H1 (cell line): ENCODE results near the gene CRHBP.

Experiments
- EP300 ChIP-seq, 2 experiments: IDR thresholded peaks; 1 replicate in 1 of 2; 2 replicates in 1 of 2; pipeline ENCODE4 v1.6.1; 2011 to 2012; ENCODE audit warnings: low read depth in 2 of 2, low read length in 2 of 2, mild to moderate bottlenecking in 2 of 2, borderline replicate concordance in 1 of 2, inconsistent platforms in 1 of 2, moderate library complexity in 1 of 2
- GTF2F1 ChIP-seq: IDR thresholded peaks from 2 replicates; pipeline ENCODE4 v1.6.1; 2012; ENCODE audit warnings: low read depth, low read length, improper control_type of control experiment, borderline replicate concordance
- SP4 ChIP-seq: IDR thresholded peaks from 2 replicates; pipeline ENCODE4 v1.6.1; 2012; ENCODE audit warnings: low read length, inconsistent platforms

DNA sequence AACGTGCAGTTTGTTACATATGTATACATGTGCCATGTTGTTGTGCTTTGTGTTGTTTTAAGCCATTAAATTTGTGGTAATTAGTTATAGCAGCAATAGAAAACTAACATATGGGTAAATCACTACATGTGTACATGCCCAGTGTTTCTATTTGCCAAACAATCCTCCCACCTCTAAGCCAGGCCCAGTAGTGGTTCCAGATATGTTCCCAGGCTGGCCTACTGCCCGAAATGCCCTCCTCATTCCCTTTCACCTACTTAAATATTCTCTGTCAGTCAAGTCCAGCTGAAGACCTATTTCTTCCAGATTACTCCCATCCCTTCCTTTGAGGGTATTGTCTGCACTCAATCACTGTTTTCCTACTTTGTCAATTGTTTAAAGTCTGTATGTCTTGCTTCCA, 53.3 kb downstream of the CRHBP start:
- TF ChIP-seq SP4 = no peak
- no peak for TF ChIP-seq EP300 (IDR thresholded peaks at IDR 0.05; ENCODE audit: borderline replicate concordance in 1 of 2, low read depth in 2 of 2, low read length in 2 of 2)
- no peak for TF ChIP-seq GTF2F1
